ENCODE results near the gene TEX44. TPM values are rescaled to one million over a fixed set of nuclear protein-coding genes. Genes with fewer than 3 reads are reported as not detected.

The TEX44 gene
- total RNA-seq, 1 experiment from 2014 or later: not detected

GRCh38 chr2:231565887-231566594, 26.6 kb upstream of the TEX44 start:
- Mint-ChIP-seq H3K4me1 (ENCODE audit: low read depth, unreplicated experiment) (no peaks in the 10 kb centered on the region), H3K9me3 (ENCODE audit: unreplicated experiment) (no peaks in the 10 kb centered on the region), H3K36me3 (ENCODE audit: insufficient read depth, unreplicated experiment) (no peaks in the 10 kb centered on the region), H3K27ac (ENCODE audit: unreplicated experiment) (no peak overlapping the region), H3K27me3 (ENCODE audit: insufficient read depth, unreplicated experiment) (no peaks in the 10 kb centered on the region), H3K4me3 (ENCODE audit: unreplicated experiment) (no peak overlapping the region)
- H3K36me3 ChIP-seq (ENCODE audit: control insufficient read depth, insufficient read depth, low read length): no peaks in the 10 kb centered on the region
- DNase-seq: no peak
- BruUV-seq (replicated peaks): no TSS peak
- no peaks in the 10 kb centered on the region for H3K9me3 ChIP-seq
- no peak overlapping the region for H3K4me3 ChIP-seq (ENCODE audit: low read depth, low read length)
- ChIA-PET CTCF (no interaction called here), POLR2A (no interaction called here)
- no peaks in the 10 kb centered on the region for H3K27me3 ChIP-seq (replicated peaks; ENCODE audit: control insufficient read depth, insufficient read depth, low read length)
- intact Hi-C loops (cut with micrococcal nuclease; ENCODE audit: unreplicated experiment): no loop called here
- no peak for TF ChIP-seq CTCF (IDR thresholded peaks at IDR 0.05; ENCODE audit: insufficient read depth in 1 of 2, low read depth in 1 of 2, low read length in 1 of 2, severe bottlenecking in 1 of 2, unreplicated experiment in 1 of 2)
- H3K4me1 ChIP-seq: no peaks in the 10 kb centered on the region

DNA sequence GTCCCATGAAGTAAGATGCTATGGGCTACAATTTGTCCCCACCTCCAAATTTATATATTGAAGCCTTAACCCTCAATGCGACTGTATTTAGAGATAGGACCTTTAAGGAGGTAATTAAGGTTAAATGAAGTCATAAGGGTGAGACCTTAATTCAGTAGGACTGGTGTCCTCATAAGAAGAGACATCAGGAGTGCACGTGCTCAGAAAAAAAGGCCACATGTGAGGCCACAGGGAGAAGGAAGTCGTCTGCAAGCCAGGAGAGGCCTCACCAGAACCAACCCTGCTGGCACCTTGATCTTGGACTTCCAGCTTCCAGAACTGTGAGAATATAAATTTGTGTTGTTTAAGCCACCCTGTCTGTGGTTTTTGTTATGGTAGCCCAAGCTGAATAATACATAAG, 25.5 kb upstream of the TEX44 start:
- intact Hi-C loops (cut with micrococcal nuclease; ENCODE audit: unreplicated experiment): no loop called here
- Histone ChIP-seq H3K4me3 (ENCODE audit: low read depth, low read length) (no peak overlapping the region), H3K36me3 (ENCODE audit: control insufficient read depth, insufficient read depth, low read length) (no peaks in the 10 kb centered on the region), H3K4me1 (no peaks in the 10 kb centered on the region), H3K9me3 (no peaks in the 10 kb centered on the region), H3K27me3 (replicated peaks; ENCODE audit: control insufficient read depth, insufficient read depth, low read length) (no peaks in the 10 kb centered on the region)
- no peak for DNase-seq
- no peaks in the 10 kb centered on the region for H3K27me3 Mint-ChIP-seq (ENCODE audit: insufficient read depth, unreplicated experiment)
- H3K27ac Mint-ChIP-seq (ENCODE audit: unreplicated experiment): no peak overlapping the region
- CTCF ChIA-PET: interaction anchor here (0.7 kb wide), 2 partner anchors 28 to 154 kb away, joined by 3 to 4 read pairs; no protein-coding TSS in a partner anchor
- BruUV-seq (replicated peaks): no TSS peak
- TF ChIP-seq CTCF (IDR thresholded peaks at IDR 0.05; ENCODE audit: insufficient read depth in 1 of 2, low read depth in 1 of 2, low read length in 1 of 2, severe bottlenecking in 1 of 2, unreplicated experiment in 1 of 2): no peak
- POLR2A ChIA-PET: no interaction called here
- H3K9me3 Mint-ChIP-seq (ENCODE audit: unreplicated experiment): no peaks in the 10 kb centered on the region
- no peaks in the 10 kb centered on the region for H3K4me1 Mint-ChIP-seq (ENCODE audit: low read depth, unreplicated experiment)
- H3K36me3 Mint-ChIP-seq (ENCODE audit: insufficient read depth, unreplicated experiment): no peaks in the 10 kb centered on the region
- H3K4me3 Mint-ChIP-seq (ENCODE audit: unreplicated experiment): no peak overlapping the region

DNA sequence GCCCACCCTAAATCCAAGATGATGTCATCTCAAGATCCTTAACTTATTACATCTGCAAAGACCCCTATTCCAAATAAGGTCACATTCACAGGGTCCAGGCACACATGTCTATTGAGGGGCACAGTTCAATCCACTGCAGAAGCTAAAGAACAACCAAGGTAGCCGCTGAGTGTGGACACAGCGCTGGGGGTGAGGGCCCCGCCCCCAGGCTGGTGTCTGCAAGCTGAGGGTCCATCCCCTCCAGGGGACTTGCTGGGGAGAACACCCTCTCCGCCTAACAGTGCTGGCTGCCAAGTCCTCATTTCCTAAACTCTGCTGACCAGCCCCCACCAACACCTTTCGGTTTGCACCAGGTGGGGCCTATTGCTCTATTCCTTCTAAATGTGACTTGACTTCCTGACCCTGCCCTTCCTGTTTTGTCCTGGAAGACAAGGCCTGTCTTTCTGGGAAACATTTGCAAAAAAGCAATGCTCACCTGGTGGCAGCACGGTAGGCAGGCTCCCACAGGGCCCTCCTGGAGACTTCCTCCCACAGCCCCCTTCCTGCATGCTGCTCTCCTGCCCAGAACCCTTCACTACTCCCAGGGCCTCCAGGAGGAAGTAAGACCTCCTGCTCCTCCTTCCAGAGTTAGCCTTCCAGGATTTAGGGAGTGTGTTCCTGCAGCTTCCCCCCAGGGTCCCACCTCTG, 24.4 kb upstream of the TEX44 start:
- H3K36me3 ChIP-seq (ENCODE audit: control insufficient read depth, insufficient read depth, low read length): no peaks in the 10 kb centered on the region
- no peaks in the 10 kb centered on the region for H3K9me3 ChIP-seq
- Mint-ChIP-seq H3K36me3 (ENCODE audit: insufficient read depth, unreplicated experiment) (no peaks in the 10 kb centered on the region), H3K27ac (ENCODE audit: unreplicated experiment) (no peak overlapping the region), H3K27me3 (ENCODE audit: insufficient read depth, unreplicated experiment) (no peaks in the 10 kb centered on the region), H3K4me1 (ENCODE audit: low read depth, unreplicated experiment) (no peaks in the 10 kb centered on the region), H3K9me3 (ENCODE audit: unreplicated experiment) (no peaks in the 10 kb centered on the region), H3K4me3 (ENCODE audit: unreplicated experiment) (no peak overlapping the region)
- DNase-seq: no peak
- CTCF ChIA-PET: no interaction called here
- POLR2A ChIA-PET: interaction anchor here (0.7 kb wide), 1 partner anchor 666 kb away, joined by 9 read pairs; no protein-coding TSS in a partner anchor
- TF ChIP-seq CTCF (IDR thresholded peaks at IDR 0.05; ENCODE audit: insufficient read depth in 1 of 2, low read depth in 1 of 2, low read length in 1 of 2, severe bottlenecking in 1 of 2, unreplicated experiment in 1 of 2): no peak
- no peaks in the 10 kb centered on the region for H3K27me3 ChIP-seq (replicated peaks; ENCODE audit: control insufficient read depth, insufficient read depth, low read length)
- H3K4me3 ChIP-seq (ENCODE audit: low read depth, low read length): no peak overlapping the region
- BruUV-seq (replicated peaks): no TSS peak
- no peaks in the 10 kb centered on the region for H3K4me1 ChIP-seq
- intact Hi-C loops (cut with micrococcal nuclease; ENCODE audit: unreplicated experiment): no loop called here
